GM23338 (cell line): Measurements from ENCODE around the gene SEMA7A. TPM values are rescaled to one million over a fixed set of nuclear protein-coding genes. Genes with fewer than 3 reads are reported as not detected.

Experiments used
- ATAC-seq: fragments of 200-7000 bp; cut with Tn5 transposase; 3 replicates; pipeline ENCODE4 v1.9.1; 2020
- DNase-seq: peaks from one replicate; pipeline ENCODE4 v3.0.0-alpha.2; 2015; ENCODE audit warnings: low spot score
- H2AFZ ChIP-seq: fragments of 200-600 bp; sonication (generic); 2 replicates; pipeline ENCODE4 v1.8.0; 2016; ENCODE audit warnings: antibody characterized with exemption, mild to moderate bottlenecking, moderate library complexity
- H3F3A ChIP-seq: fragments of 200-600 bp; sonication (generic); replicated peaks from 2 replicates; pipeline ENCODE4 v1.8.0; 2017; ENCODE audit warnings: antibody characterized with exemption, mixed run types, low read depth
- H3K27ac ChIP-seq: fragments of 200-600 bp; sonication (generic); 2 replicates; pipeline ENCODE4 v1.6.1; 2016; ENCODE audit warnings: low read depth
- H3K27me3 ChIP-seq: fragments of 200-600 bp; sonication (generic); 2 replicates; pipeline ENCODE4 v1.8.0; 2016; ENCODE audit warnings: mild to moderate bottlenecking, mixed run types, moderate library complexity; ENCODE audit not compliant: insufficient read depth
- H3K36me3 ChIP-seq: fragments of 200-600 bp; sonication (generic); 2 replicates; pipeline ENCODE4 v1.8.0; 2016; ENCODE audit warnings: mild to moderate bottlenecking; ENCODE audit not compliant: insufficient read depth
- H3K4me1 ChIP-seq: fragments of 200-600 bp; sonication (generic); 2 replicates; pipeline ENCODE4 v1.8.0; 2016; ENCODE audit warnings: mild to moderate bottlenecking, moderate library complexity; ENCODE audit not compliant: insufficient read depth
- H3K4me2 ChIP-seq: fragments of 200-600 bp; sonication (generic); 2 replicates; pipeline ENCODE4 v1.7.1; 2017; ENCODE audit warnings: mixed run types
- H3K4me3 ChIP-seq: fragments of 200-600 bp; sonication (generic); 2 replicates; pipeline ENCODE4 v1.6.1; 2016; ENCODE audit warnings: mixed run types
- H3K79me2 ChIP-seq: fragments of 200-600 bp; sonication (generic); replicated peaks from 2 replicates; pipeline ENCODE4 v1.8.0; 2017; ENCODE audit warnings: mild to moderate bottlenecking; ENCODE audit not compliant: insufficient read depth
- H3K9me2 ChIP-seq: fragments of 200-600 bp; sonication (generic); 2 replicates; pipeline ENCODE4 v1.8.0; 2017; ENCODE audit not compliant: insufficient read depth
- H4K20me1 ChIP-seq: fragments of 200-600 bp; sonication (generic); replicated peaks from 2 replicates; pipeline ENCODE4 v1.8.0; 2017; ENCODE audit warnings: mild to moderate bottlenecking; ENCODE audit not compliant: insufficient read depth
- H3K27ac Mint-ChIP-seq: 2 replicates; pipeline ENCODE4 v1.8.0; 2020; ENCODE audit warnings: inconsistent platforms, mild to moderate bottlenecking, moderate library complexity, mixed read lengths
- H3K27me3 Mint-ChIP-seq: 3 replicates; pipeline ENCODE4 v1.8.0; 2022; ENCODE audit warnings: low read depth, mild to moderate bottlenecking, moderate library complexity, mixed read lengths, inconsistent platforms; ENCODE audit not compliant: insufficient read depth, poor library complexity
- H3K36me3 Mint-ChIP-seq: 3 replicates; pipeline ENCODE4 v1.8.0; 2021; ENCODE audit warnings: low read depth, mild to moderate bottlenecking, inconsistent platforms, moderate library complexity, mixed read lengths
- H3K4me1 Mint-ChIP-seq: 3 replicates; pipeline ENCODE4 v1.8.0; 2020; ENCODE audit warnings: mild to moderate bottlenecking, inconsistent platforms, mixed read lengths
- H3K4me3 Mint-ChIP-seq: 3 replicates; pipeline ENCODE4 v1.8.0; 2021; ENCODE audit warnings: moderate library complexity, mild to moderate bottlenecking, inconsistent platforms, mixed read lengths
- H3K9me3 Mint-ChIP-seq: 3 replicates; pipeline ENCODE4 v1.8.0; 2020; ENCODE audit warnings: moderate library complexity, mild to moderate bottlenecking, inconsistent platforms, mixed read lengths
- EZH2 ChIP-seq: fragments of 200-600 bp; sonication (generic); IDR thresholded peaks from one replicate; pipeline ENCODE4 v1.8.0; 2017; ENCODE audit warnings: antibody characterized with exemption, mild to moderate bottlenecking, low read depth; ENCODE audit not compliant: unreplicated experiment
- EZH2phosphoT487 ChIP-seq: fragments of 200-600 bp; sonication (generic); IDR thresholded peaks from one replicate; pipeline ENCODE4 v1.8.1; 2018; ENCODE audit warnings: antibody characterized with exemption; ENCODE audit not compliant: unreplicated experiment
- NANOG ChIP-seq: IDR thresholded peaks from 2 replicates; pipeline ENCODE4 v1.6.1; 2016; ENCODE audit warnings: antibody characterized with exemption, borderline replicate concordance
- STAT1 ChIP-seq: IDR thresholded peaks from one replicate; pipeline ENCODE4 v1.6.1; 2016; ENCODE audit warnings: antibody characterized with exemption; ENCODE audit not compliant: unreplicated experiment
- ZNF331 ChIP-seq: fragments of 250-450 bp; sonication (Bioruptor Pico); IDR thresholded peaks from 2 replicates; pipeline ENCODE4 v1.5.0; 2020; ENCODE audit warnings: low read depth, mild to moderate bottlenecking, moderate library complexity
- polyA plus RNA-seq: library from polyadenylated mRNA; unstranded; fragments of >200 nt; fragmentation: Nextera tagmentation; extraction: Ambion mirVana; gene quantifications from 2 replicates; pipeline ENCODE4 v1.2.1, GENCODE V29; 2016
- total RNA-seq: library from RNA; depleted of rRNA; stranded (reverse); fragments of >200 nt; shearing (Covaris generic); gene quantifications from 2 replicates; pipeline ENCODE4 v1.2.3, GENCODE V29; 2014
- TF ChIP-seq, protein P1 (sequence below): fragments of 250-450 bp; sonication (Bioruptor Pico); IDR thresholded peaks from 2 replicates; pipeline ENCODE4 v1.5.0; 2020; ENCODE audit warnings: mild to moderate bottlenecking, moderate library complexity
- TF ChIP-seq, protein P2 (sequence below), 2 experiments: fragments of 200-600 bp in 1 of 2; sonication (generic) in 1 of 2; conservative IDR thresholded peaks; 2 replicates each; pipeline versions ENCODE4 v1.5.1 to v1.6.1; 2016 to 2017; ENCODE audit warnings: antibody characterized with exemption in 2 of 2, low read depth in 2 of 2, mild to moderate bottlenecking in 2 of 2, moderate library complexity in 1 of 2

SEMA7A gene
- total and polyA plus RNA-seq, 2 experiments from 2014 or later = 2.0 to 14.1 TPM

DNA sequence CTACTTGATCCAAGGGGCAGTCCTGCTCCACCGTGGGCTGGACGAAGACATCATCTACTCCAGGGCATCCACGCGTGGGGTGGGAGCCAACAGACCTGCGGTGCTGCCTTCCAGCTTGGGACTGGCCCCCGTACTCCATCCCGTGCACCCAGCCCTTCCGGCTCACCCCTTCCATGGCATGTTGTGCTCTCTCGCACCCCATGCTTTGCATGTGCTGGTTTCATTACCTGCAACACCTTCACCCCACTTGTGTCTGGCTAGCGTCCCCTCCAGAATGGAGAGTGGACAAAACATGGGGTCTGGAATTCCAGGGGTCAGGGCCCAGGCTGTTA is 30.2 kb downstream of the SEMA7A start (continued):
- TF ChIP-seq, protein P1, sequence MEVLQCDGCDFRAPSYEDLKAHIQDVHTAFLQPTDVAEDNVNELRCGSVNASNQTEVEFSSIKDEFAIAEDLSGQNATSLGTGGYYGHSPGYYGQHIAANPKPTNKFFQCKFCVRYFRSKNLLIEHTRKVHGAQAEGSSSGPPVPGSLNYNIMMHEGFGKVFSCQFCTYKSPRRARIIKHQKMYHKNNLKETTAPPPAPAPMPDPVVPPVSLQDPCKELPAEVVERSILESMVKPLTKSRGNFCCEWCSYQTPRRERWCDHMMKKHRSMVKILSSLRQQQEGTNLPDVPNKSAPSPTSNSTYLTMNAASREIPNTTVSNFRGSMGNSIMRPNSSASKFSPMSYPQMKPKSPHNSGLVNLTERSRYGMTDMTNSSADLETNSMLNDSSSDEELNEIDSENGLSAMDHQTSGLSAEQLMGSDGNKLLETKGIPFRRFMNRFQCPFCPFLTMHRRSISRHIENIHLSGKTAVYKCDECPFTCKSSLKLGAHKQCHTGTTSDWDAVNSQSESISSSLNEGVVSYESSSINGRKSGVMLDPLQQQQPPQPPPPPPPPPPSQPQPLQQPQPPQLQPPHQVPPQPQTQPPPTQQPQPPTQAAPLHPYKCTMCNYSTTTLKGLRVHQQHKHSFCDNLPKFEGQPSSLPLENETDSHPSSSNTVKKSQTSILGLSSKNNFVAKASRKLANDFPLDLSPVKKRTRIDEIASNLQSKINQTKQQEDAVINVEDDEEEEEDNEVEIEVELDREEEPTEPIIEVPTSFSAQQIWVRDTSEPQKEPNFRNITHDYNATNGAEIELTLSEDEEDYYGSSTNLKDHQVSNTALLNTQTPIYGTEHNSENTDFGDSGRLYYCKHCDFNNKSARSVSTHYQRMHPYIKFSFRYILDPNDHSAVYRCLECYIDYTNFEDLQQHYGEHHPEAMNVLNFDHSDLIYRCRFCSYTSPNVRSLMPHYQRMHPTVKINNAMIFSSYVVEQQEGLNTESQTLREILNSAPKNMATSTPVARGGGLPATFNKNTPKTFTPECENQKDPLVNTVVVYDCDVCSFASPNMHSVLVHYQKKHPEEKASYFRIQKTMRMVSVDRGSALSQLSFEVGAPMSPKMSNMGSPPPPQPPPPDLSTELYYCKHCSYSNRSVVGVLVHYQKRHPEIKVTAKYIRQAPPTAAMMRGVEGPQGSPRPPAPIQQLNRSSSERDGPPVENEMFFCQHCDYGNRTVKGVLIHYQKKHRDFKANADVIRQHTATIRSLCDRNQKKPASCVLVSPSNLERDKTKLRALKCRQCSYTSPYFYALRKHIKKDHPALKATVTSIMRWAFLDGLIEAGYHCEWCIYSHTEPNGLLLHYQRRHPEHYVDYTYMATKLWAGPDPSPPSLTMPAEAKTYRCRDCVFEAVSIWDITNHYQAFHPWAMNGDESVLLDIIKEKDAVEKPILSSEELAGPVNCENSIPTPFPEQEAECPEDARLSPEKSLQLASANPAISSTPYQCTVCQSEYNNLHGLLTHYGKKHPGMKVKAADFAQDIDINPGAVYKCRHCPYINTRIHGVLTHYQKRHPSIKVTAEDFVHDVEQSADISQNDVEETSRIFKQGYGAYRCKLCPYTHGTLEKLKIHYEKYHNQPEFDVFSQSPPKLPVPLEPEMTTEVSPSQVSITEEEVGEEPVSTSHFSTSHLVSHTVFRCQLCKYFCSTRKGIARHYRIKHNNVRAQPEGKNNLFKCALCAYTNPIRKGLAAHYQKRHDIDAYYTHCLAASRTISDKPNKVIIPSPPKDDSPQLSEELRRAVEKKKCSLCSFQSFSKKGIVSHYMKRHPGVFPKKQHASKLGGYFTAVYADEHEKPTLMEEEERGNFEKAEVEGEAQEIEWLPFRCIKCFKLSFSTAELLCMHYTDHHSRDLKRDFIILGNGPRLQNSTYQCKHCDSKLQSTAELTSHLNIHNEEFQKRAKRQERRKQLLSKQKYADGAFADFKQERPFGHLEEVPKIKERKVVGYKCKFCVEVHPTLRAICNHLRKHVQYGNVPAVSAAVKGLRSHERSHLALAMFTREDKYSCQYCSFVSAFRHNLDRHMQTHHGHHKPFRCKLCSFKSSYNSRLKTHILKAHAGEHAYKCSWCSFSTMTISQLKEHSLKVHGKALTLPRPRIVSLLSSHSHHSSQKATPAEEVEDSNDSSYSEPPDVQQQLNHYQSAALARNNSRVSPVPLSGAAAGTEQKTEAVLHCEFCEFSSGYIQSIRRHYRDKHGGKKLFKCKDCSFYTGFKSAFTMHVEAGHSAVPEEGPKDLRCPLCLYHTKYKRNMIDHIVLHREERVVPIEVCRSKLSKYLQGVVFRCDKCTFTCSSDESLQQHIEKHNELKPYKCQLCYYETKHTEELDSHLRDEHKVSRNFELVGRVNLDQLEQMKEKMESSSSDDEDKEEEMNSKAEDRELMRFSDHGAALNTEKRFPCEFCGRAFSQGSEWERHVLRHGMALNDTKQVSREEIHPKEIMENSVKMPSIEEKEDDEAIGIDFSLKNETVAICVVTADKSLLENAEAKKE (CRISPR knock-in tag) = no peak
- no peak for TF ChIP-seq STAT1

DNA sequence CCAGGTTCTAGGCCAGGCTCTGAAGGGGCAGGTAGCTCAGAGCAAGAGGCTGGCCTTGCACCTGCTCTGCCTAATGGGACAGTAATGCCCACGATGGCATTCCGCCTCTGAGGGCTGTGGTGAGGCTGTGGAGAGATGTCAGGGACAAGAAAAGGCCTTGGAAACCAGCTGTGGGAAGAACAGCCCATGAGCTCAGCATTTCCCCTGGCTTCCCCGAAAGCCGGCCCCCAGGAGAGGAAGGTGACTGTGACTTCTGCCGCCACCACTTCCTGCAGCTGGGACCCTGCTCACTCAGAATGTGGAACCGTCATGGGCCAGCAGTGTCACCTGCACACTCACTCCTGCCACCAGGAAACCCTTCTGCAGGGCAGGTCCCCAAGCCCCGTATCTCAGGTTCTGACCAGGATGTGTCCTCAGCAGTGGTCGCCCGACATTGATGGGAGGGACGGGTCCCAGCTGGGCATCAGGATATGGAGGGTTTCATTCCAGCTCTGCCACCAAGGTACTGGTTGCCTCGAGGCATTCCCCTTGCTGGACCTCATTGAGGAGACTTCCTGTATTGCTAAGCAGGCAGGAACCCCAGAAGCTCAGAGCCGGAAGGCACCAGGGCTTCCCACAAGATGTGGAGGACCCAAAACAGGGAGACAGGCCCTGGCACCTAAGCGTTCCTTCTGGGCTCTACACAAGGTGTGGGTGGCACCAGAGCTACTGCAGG is 30.7 kb downstream of the SEMA7A start:
- H3K9me2 ChIP-seq = no peaks in the 10 kb centered on the region
- no peaks in the 10 kb centered on the region for H3F3A ChIP-seq
- H3K27ac Mint-ChIP-seq = no peak overlapping the region
- H3K27me3 Mint-ChIP-seq = peaks cover 14% of the 10 kb centered on the region
- H3K4me1 ChIP-seq = peaks cover 9% of the 10 kb centered on the region; the same call in 1 of the 2 replicates
- ATAC-seq (no peak), DNase-seq (no peak)
- no peaks in the 10 kb centered on the region for H3K36me3 Mint-ChIP-seq
- H3K36me3 ChIP-seq = no peaks in the 10 kb centered on the region
- no peak overlapping the region for H3K4me2 ChIP-seq
- H3K4me1 Mint-ChIP-seq = peaks cover 24% of the 10 kb centered on the region
- no peak overlapping the region for H3K27ac ChIP-seq
- no peaks in the 10 kb centered on the region for H3K9me3 Mint-ChIP-seq
- no peak overlapping the region for H2AFZ ChIP-seq
- no peak overlapping the region for H3K4me3 Mint-ChIP-seq
- no peak overlapping the region for H3K4me3 ChIP-seq
- H3K27me3 ChIP-seq = no peaks in the 10 kb centered on the region
- H3K79me2 ChIP-seq = no peaks in the 10 kb centered on the region
- H4K20me1 ChIP-seq = no peaks in the 10 kb centered on the region
- TF ChIP-seq EZH2 = no peak
- no peak for TF ChIP-seq EZH2phosphoT487
- TF ChIP-seq, protein P1 (CRISPR knock-in tag) = no peak
- TF ChIP-seq NANOG = no peak
- TF ChIP-seq, protein P2, sequence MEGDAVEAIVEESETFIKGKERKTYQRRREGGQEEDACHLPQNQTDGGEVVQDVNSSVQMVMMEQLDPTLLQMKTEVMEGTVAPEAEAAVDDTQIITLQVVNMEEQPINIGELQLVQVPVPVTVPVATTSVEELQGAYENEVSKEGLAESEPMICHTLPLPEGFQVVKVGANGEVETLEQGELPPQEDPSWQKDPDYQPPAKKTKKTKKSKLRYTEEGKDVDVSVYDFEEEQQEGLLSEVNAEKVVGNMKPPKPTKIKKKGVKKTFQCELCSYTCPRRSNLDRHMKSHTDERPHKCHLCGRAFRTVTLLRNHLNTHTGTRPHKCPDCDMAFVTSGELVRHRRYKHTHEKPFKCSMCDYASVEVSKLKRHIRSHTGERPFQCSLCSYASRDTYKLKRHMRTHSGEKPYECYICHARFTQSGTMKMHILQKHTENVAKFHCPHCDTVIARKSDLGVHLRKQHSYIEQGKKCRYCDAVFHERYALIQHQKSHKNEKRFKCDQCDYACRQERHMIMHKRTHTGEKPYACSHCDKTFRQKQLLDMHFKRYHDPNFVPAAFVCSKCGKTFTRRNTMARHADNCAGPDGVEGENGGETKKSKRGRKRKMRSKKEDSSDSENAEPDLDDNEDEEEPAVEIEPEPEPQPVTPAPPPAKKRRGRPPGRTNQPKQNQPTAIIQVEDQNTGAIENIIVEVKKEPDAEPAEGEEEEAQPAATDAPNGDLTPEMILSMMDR (conservative IDR thresholded peaks at IDR 0.05; ENCODE audit: low read depth in 2 of 2) = no peak
- no peak for TF ChIP-seq ZNF331 (CRISPR knock-in tag)
